H9 (cell line): ENCODE measurements around the gene SCRN2. TPM values are rescaled to one million over a fixed set of nuclear protein-coding genes. Genes with fewer than 3 reads are reported as not detected.

Source experiments
- DNase-seq: peaks from one replicate; pipeline ENCODE4 v3.0.0-alpha.2; 2017
- H2AFZ ChIP-seq: one replicate; pipeline ENCODE4 v1.6.1; 2013; ENCODE audit warnings: mild to moderate bottlenecking, low read length, control low read depth, moderate library complexity
- H2AK5ac ChIP-seq: 2 replicates; pipeline ENCODE4 v1.6.1; 2013; ENCODE audit warnings: low read length, control low read depth, mixed read lengths; ENCODE audit not compliant: insufficient read length
- H2BK120ac ChIP-seq: one replicate; pipeline ENCODE4 v1.6.1; 2013; ENCODE audit warnings: low read depth, mild to moderate bottlenecking, low read length, control low read depth, inconsistent platforms; ENCODE audit not compliant: poor library complexity, severe bottlenecking
- H2BK12ac ChIP-seq: 2 replicates; pipeline ENCODE4 v1.6.1; 2013; ENCODE audit warnings: low read length, control low read depth, mixed read lengths, low read depth; ENCODE audit not compliant: insufficient read length
- H2BK15ac ChIP-seq: 2 replicates; pipeline ENCODE4 v1.6.1; 2013; ENCODE audit warnings: low read depth, low read length, control low read depth
- H2BK20ac ChIP-seq: one replicate; pipeline ENCODE4 v1.6.1; 2013; ENCODE audit warnings: low read depth, mild to moderate bottlenecking, low read length, control low read depth, inconsistent platforms; ENCODE audit not compliant: poor library complexity, severe bottlenecking
- H2BK5ac ChIP-seq: 2 replicates; pipeline ENCODE4 v1.6.1; 2013; ENCODE audit warnings: low read length, control low read depth, mixed read lengths; ENCODE audit not compliant: insufficient read length
- H3K14ac ChIP-seq: 2 replicates; pipeline ENCODE4 v1.6.1; 2013; ENCODE audit warnings: low read length, control low read depth; ENCODE audit not compliant: insufficient read depth
- H3K18ac ChIP-seq: 2 replicates; pipeline ENCODE4 v1.6.1; 2013; ENCODE audit warnings: low read depth, mild to moderate bottlenecking, mixed read lengths, low read length, control low read depth; ENCODE audit not compliant: insufficient read length
- H3K23ac ChIP-seq: 2 replicates; pipeline ENCODE4 v1.6.1; 2013; ENCODE audit warnings: low read length, control low read depth, mixed read lengths, low read depth; ENCODE audit not compliant: insufficient read length
- H3K23me2 ChIP-seq: 2 replicates; pipeline ENCODE4 v1.6.1; 2013; ENCODE audit warnings: low read depth, mild to moderate bottlenecking, mixed read lengths, low read length, control low read depth; ENCODE audit not compliant: insufficient read length, poor library complexity, severe bottlenecking
- H3K27ac ChIP-seq: 2 replicates; pipeline ENCODE4 v1.5.1; 2013; ENCODE audit warnings: low read length, control low read depth, mixed read lengths, low read depth; ENCODE audit not compliant: insufficient read length
- H3K27me3 ChIP-seq: 2 replicates; pipeline ENCODE4 v1.6.1; 2013; ENCODE audit warnings: low read length, control low read depth, inconsistent platforms; ENCODE audit not compliant: insufficient read depth
- H3K4ac ChIP-seq: 2 replicates; pipeline ENCODE4 v1.6.1; 2013; ENCODE audit warnings: low read depth, mild to moderate bottlenecking, control low read depth, inconsistent platforms, low read length, moderate library complexity
- H3K4me1 ChIP-seq: 2 replicates; pipeline ENCODE4 v1.6.1; 2013; ENCODE audit warnings: low read length, control low read depth, inconsistent platforms; ENCODE audit not compliant: insufficient read depth
- H3K4me2 ChIP-seq: 2 replicates; pipeline ENCODE4 v1.6.1; 2013; ENCODE audit warnings: low read length, control low read depth, mixed read lengths; ENCODE audit not compliant: insufficient read length, insufficient read depth
- H3K56ac ChIP-seq: 2 replicates; pipeline ENCODE4 v1.6.1; 2013; ENCODE audit warnings: low read depth, mild to moderate bottlenecking, mixed read lengths, low read length, control low read depth; ENCODE audit not compliant: insufficient read length
- H3K79me1 ChIP-seq: 2 replicates; pipeline ENCODE4 v1.6.1; 2013; ENCODE audit warnings: low read depth, mild to moderate bottlenecking, moderate library complexity, low read length, control low read depth, inconsistent platforms; ENCODE audit not compliant: insufficient read depth, poor library complexity, severe bottlenecking
- H3K79me2 ChIP-seq: 2 replicates; pipeline ENCODE4 v1.6.1; 2013; ENCODE audit warnings: low read length, control low read depth, inconsistent platforms; ENCODE audit not compliant: insufficient read depth
- H3K9ac ChIP-seq: 2 replicates; pipeline ENCODE4 v1.6.1; 2013; ENCODE audit warnings: low read length, control low read depth, mixed read lengths; ENCODE audit not compliant: insufficient read length; ENCODE audit errors: extremely low read depth
- H3K9me3 ChIP-seq: one replicate; pipeline ENCODE4 v1.6.1; 2013; ENCODE audit warnings: low read depth, low read length, inconsistent platforms; ENCODE audit not compliant: control insufficient read depth
- H3T11ph ChIP-seq: one replicate; pipeline ENCODE4 v1.6.1; 2013; ENCODE audit warnings: mild to moderate bottlenecking, low read length, control low read depth, inconsistent platforms
- H4K20me1 ChIP-seq: one replicate; pipeline ENCODE4 v1.6.1; 2013; ENCODE audit not compliant: control insufficient read depth, insufficient read length, insufficient read depth
- H4K5ac ChIP-seq: 2 replicates; pipeline ENCODE4 v1.6.1; 2013; ENCODE audit warnings: low read depth, mild to moderate bottlenecking, mixed read lengths, low read length, control low read depth; ENCODE audit not compliant: insufficient read length
- H4K8ac ChIP-seq: replicated peaks from 2 replicates; pipeline ENCODE4 v1.6.1; 2013; ENCODE audit warnings: low read length, control low read depth, mixed read lengths, low read depth; ENCODE audit not compliant: insufficient read length
- H4K91ac ChIP-seq: 2 replicates; pipeline ENCODE4 v1.6.1; 2013; ENCODE audit warnings: low read depth, mild to moderate bottlenecking, moderate library complexity, mixed read lengths, low read length, control low read depth; ENCODE audit not compliant: insufficient read length
- H3K27ac Mint-ChIP-seq, 3 experiments: 2 replicates in 2 of 3; 3 replicates in 1 of 3; pipeline ENCODE4 v1.8.0; 2020 to 2021; ENCODE audit warnings: mixed read lengths in 3 of 3, mild to moderate bottlenecking in 1 of 3, moderate library complexity in 1 of 3
- H3K27me3 Mint-ChIP-seq: 2 replicates; pipeline ENCODE4 v1.8.0; 2021; ENCODE audit warnings: low read depth, mild to moderate bottlenecking, moderate library complexity, mixed read lengths
- H3K36me3 Mint-ChIP-seq, 3 experiments: 2 replicates in 2 of 3; 3 replicates in 1 of 3; pipeline ENCODE4 v1.8.0; 2020 to 2021; ENCODE audit warnings: low read depth in 3 of 3, mixed read lengths in 3 of 3; ENCODE audit not compliant: insufficient read depth in 1 of 3
- H3K4me1 Mint-ChIP-seq, 2 experiments: 2 replicates each; pipeline ENCODE4 v1.8.0; 2020; ENCODE audit warnings: mixed read lengths in 2 of 2
- H3K4me3 Mint-ChIP-seq, 2 experiments: 2 replicates in 1 of 2; 3 replicates in 1 of 2; pipeline ENCODE4 v1.8.0; 2020 to 2021; ENCODE audit warnings: mild to moderate bottlenecking in 2 of 2, mixed read lengths in 2 of 2, moderate library complexity in 1 of 2
- H3K9me3 Mint-ChIP-seq, 2 experiments: 2 replicates in 1 of 2; 3 replicates in 1 of 2; pipeline ENCODE4 v1.8.0; 2020; ENCODE audit warnings: mild to moderate bottlenecking in 2 of 2, mixed read lengths in 2 of 2, moderate library complexity in 1 of 2
- WGBS: extraction: QIAGEN DNeasy Blood & Tissue Kit; methylation state at CpG from one replicate; pipeline ENCODE4 v1.1.7; 2013; ENCODE audit warnings: missing lambda C conversion rate, low lambda C conversion rate, mixed read lengths; ENCODE audit not compliant: insufficient read length; ENCODE audit errors: extremely low coverage; 5-methylcytosine and 5-hydroxymethylcytosine counted together
- total RNA-seq: library from RNA; stranded (reverse); gene quantifications from 2 replicates; pipeline ENCODE4 v1.2.1, GENCODE V29; 2021
- TF ChIP-seq, protein P1 (sequence below): fragments of 200-600 bp; sonication (generic); conservative IDR thresholded peaks from 3 replicates; pipeline ENCODE4 v1.8.0; 2021; ENCODE audit warnings: antibody characterized with exemption, mild to moderate bottlenecking

SCRN2 gene
- total RNA-seq, 1 experiment from 2014 or later = 34.0 TPM

DNA sequence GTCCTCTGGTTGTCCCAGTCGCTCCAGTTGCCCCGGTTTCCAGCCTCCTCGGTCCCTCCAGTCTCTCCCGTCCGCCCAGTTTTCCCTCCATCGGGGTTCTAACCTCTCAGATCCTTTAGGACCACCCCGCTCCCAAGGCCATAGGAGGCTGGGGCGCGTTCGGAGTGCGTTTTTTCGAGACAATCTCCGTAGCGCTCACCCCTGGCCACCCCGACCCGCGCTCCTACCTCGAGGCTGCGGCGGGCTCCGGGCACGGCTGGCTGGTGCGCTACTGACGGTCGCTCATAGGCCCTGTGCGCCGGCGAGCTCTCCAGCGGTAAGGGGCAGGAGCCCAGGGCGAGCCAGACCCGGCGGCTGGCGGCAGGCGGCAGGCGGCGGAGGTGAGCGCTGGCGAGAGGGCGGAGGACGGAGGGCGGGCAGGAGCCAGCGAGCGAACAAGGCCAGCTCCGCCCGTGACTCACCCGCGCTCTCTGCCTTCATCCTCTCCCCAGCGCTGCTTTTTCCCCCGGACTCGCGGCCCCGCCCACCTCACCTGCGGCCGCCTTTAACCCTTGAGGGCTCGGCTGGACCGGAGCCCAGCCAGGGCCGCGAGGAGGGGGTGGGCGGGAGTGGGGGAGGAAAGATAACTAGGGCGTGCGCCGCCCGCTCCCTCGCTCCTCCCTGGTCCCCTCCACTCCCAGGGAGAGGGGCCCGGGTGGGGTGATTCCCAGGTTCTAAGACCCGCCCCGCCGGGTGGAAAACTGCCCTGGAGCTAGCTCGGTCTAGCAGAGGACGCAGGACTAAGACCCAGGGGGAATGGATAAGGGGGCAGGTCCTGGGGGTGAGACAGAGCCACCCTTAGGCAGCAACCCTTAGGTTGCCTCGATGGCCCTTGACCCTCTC lies 9.9 kb upstream of the SCRN2 start, which contains the start of gene SP6:
SP6 (minus strand) TSS at position 472 of the 882 bp plus-strand sequence. CDS start 2,734 bp downstream, outside the sequence.
- no peaks in the 10 kb centered on the region for H4K20me1 ChIP-seq
- peaks cover 0 to 2% (median 0%) of the 10 kb centered on the region in 3 experiments; a peak in 1 of 7 replicates for H3K36me3 Mint-ChIP-seq
- no peak within 1 kb of the TSS for H2BK120ac ChIP-seq
- peak within 1 kb of the TSS; percentile 20 for H3K9ac ChIP-seq
- H3K23ac ChIP-seq = no peak within 1 kb of the TSS
- no peaks in the 10 kb centered on the region for H3K79me1 ChIP-seq
- peaks cover 47 to 52% of the 10 kb centered on the region in 2 experiments for H3K4me1 Mint-ChIP-seq
- no peak within 1 kb of the TSS for H2BK12ac ChIP-seq
- TF ChIP-seq, protein P1, sequence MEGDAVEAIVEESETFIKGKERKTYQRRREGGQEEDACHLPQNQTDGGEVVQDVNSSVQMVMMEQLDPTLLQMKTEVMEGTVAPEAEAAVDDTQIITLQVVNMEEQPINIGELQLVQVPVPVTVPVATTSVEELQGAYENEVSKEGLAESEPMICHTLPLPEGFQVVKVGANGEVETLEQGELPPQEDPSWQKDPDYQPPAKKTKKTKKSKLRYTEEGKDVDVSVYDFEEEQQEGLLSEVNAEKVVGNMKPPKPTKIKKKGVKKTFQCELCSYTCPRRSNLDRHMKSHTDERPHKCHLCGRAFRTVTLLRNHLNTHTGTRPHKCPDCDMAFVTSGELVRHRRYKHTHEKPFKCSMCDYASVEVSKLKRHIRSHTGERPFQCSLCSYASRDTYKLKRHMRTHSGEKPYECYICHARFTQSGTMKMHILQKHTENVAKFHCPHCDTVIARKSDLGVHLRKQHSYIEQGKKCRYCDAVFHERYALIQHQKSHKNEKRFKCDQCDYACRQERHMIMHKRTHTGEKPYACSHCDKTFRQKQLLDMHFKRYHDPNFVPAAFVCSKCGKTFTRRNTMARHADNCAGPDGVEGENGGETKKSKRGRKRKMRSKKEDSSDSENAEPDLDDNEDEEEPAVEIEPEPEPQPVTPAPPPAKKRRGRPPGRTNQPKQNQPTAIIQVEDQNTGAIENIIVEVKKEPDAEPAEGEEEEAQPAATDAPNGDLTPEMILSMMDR = peak; percentile 37; the same call in 2 of the 3 replicates
- H3K4me3 Mint-ChIP-seq = peak within 1 kb of the TSS; percentile 62 to 83
- no peak within 1 kb of the TSS for H2BK20ac ChIP-seq
- peak; percentile 97 for DNase-seq
- no peak within 1 kb of the TSS for H2BK5ac ChIP-seq
- no peak within 1 kb of the TSS for H3K27ac ChIP-seq
- H2BK15ac ChIP-seq = no peak within 1 kb of the TSS
- H2AFZ ChIP-seq = no peak within 1 kb of the TSS
- H2AK5ac ChIP-seq = no peak within 1 kb of the TSS
- H3K14ac ChIP-seq = peak within 1 kb of the TSS; percentile 29; the same call in 1 of the 2 replicates
- peaks cover 96% of the 10 kb centered on the region for H3K27me3 Mint-ChIP-seq
- H3K79me2 ChIP-seq = no peaks in the 10 kb centered on the region
- peak within 1 kb of the TSS; percentile 29 for H3K18ac ChIP-seq
- H3K27me3 ChIP-seq = peaks cover 66% of the 10 kb centered on the region
- no peak within 1 kb of the TSS for H3K4ac ChIP-seq
- no peak within 1 kb of the TSS for H3T11ph ChIP-seq
- no peak within 1 kb of the TSS for H4K91ac ChIP-seq
- H3K56ac ChIP-seq = no peak within 1 kb of the TSS
- no peaks in the 10 kb centered on the region; a peak in 2 of 5 replicates for H3K9me3 Mint-ChIP-seq
- peaks cover 27% of the 10 kb centered on the region for H3K23me2 ChIP-seq
- no CpG with 5 or more reads among the region's 71 CpGs for WGBS
- H3K27ac Mint-ChIP-seq = no peak within 1 kb of the TSS; a peak in 1 of 7 replicates
- H4K8ac ChIP-seq = no peak within 1 kb of the TSS
- no peaks in the 10 kb centered on the region for H3K9me3 ChIP-seq
- H3K4me1 ChIP-seq = peaks cover 7% of the 10 kb centered on the region
- H3K4me2 ChIP-seq = peak within 1 kb of the TSS; percentile 75
- no peak within 1 kb of the TSS for H4K5ac ChIP-seq
